Peyer's patch (tissue), 4 donors: ENCODE data around the gene DET1.
"Not testable (repeated sequence)": the region's sequence is repeated elsewhere in the genome, so short reads cannot be mapped to it uniquely, and the experiment has no call there.

Experiments used
- CTCF ChIP-seq, 6 experiments: fragments of 450-650 bp in 4 of 6; fragments of 200-600 bp in 2 of 6; sonication (generic) in 1 of 6; IDR thresholded peaks; one replicate each; pipeline ENCODE4 v1.5.1; 2017 to 2019; ENCODE audit warnings: antibody characterized with exemption in 6 of 6, mild to moderate bottlenecking in 3 of 6, moderate library complexity in 1 of 6
- POLR2A ChIP-seq, 2 donors: fragments of 450-650 bp; IDR thresholded peaks; one replicate each; pipeline ENCODE4 v1.5.1; 2017; ENCODE audit warnings: antibody characterized with exemption in 2 of 2, mild to moderate bottlenecking in 2 of 2, moderate library complexity in 2 of 2

- not testable (repeated sequence) for TF ChIP-seq CTCF, POLR2A (IDR thresholded peaks at IDR 0.05)
Measured at GRCh38 chr15:88558026-88558425, 11.5 kb upstream of the DET1 start.
